ENCODE data around the gene ADAMTS5.

ADAMTS5 gene

DNA sequence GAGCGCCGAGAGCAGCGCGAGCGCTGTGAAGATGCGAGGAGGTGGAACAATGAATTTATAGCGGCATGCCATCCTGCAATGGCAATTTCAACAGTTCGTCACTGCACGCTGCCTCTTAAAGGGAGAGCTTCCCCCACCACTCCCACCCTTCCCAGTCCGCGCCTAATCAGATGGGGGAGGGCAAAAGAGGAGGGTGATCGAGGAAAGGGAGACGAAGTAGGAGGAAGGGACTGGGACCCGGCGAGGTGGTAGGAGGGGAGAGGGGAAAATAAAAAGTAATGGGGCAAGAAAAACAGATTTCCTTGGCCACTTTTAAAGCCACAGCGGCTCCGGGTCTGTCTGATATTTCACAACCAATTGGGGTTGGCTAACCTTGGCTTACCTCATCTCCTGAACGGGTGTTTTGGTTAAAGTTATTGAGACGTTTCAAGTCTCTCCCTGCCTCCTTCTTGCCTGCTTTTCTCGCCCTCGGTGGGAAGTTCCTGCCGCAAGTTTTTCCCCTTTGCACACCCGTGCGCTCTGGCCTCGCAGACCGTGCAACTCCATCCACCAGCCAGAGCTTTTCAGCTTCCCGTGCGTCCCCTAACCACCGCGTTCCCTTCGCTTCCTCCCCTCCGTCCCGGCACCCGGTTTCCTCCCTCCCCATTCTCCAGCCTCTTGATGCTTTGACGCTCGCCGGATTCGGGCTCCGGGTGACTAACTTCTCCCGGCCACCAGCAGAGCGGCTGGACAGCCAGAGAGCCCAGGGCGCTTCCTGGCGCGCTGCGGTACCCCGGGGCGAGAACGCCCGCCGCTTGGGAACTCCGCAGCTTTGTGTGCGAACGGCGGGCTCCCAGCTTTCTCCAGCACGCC lies at the start of gene ADAMTS5:
Gene ADAMTS5 (minus strand): TSS at position 27 of the 852 bp plus-strand sequence. CDS start 697 bp downstream, outside the sequence.
- DNase-seq = peak in 1 of 2 experiments; percentile 47

DNA sequence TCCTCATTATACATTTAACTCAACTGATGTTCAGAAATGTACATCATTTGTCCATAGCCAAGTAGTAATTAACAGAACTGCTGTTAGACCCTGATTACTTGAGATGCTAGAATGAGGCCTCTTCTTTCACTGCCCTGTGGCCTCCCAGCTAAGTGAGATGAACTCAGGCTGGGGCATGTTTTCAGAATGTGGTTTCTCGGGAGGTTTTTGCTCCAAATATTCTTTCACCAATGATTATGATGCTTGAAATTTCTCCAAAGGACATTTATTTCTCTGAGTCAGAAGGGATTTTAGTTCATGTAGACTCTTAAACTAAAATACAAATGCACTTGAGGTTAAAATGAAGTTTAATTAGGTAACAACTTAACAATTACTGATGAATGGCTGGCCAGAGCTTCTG lies 34.6 kb upstream of the ADAMTS5 start:
- DNase-seq = no peak

GRCh38 chr21:26983576-26983975 lies 16.7 kb upstream of the ADAMTS5 start:
- no peak for DNase-seq

DNA sequence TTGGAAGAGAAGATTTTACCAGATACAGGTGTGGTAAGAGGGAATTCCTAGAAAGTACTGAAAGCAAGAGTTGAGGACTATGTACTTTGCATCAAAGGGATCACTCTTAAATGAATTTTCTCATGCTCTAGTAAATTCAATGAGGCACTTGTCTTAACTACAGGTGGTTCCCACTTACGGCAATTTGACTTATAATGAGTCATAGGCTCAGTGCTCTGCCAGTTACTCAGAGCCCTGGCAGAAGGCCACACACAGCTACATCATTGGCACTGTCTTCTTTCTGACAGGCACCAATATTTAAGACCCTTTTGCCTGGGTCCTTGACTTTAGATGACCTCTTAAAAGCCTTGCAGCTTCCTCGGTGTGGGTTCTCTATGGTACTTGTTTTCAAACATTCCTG lies 15.9 kb upstream of the ADAMTS5 start:
- peak; percentile 32 to 70 for DNase-seq

DNA sequence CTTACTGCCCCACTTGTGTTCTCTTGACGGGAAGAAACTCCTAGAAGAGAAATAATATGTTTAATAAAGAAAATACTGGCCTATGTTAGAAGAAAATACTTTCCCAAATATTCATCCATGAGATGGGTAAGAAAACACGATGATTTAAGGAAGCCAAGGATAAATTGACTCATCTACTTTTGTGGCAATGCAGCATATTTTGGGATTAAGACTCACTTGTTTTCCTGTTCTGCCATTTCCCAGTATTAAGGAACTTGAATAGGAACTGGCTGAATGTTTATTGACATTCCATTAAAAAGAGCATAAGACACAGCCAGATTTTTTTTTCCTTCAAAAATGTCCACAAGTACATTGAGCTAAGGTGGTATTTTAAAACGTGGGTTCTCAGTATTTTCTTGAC lies 10.9 kb upstream of the ADAMTS5 start:
- no peak for DNase-seq

GRCh38 chr21:26973226-26973625 lies 6.3 kb upstream of the ADAMTS5 start:
- DNase-seq = no peak

DNA sequence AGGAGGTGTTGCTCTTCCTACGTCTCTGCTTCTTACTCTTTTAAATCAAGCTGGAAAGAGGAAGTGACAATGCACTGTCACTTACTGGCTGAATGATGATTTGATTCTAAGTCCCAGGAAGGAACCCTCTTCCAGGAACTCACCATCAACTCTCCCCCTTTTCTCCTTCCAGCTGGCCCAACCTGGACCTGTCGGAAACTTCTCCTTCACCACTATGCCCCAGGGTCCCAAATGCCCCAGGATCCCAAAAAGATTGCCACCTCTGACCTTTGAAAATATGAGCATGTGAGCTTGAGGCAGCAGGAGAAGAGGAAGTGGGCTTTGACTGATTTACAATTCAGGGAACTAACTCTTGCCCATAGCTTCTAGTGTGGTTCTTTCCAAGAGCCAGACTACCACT lies 5.3 kb upstream of the ADAMTS5 start:
- no peak for DNase-seq

DNA sequence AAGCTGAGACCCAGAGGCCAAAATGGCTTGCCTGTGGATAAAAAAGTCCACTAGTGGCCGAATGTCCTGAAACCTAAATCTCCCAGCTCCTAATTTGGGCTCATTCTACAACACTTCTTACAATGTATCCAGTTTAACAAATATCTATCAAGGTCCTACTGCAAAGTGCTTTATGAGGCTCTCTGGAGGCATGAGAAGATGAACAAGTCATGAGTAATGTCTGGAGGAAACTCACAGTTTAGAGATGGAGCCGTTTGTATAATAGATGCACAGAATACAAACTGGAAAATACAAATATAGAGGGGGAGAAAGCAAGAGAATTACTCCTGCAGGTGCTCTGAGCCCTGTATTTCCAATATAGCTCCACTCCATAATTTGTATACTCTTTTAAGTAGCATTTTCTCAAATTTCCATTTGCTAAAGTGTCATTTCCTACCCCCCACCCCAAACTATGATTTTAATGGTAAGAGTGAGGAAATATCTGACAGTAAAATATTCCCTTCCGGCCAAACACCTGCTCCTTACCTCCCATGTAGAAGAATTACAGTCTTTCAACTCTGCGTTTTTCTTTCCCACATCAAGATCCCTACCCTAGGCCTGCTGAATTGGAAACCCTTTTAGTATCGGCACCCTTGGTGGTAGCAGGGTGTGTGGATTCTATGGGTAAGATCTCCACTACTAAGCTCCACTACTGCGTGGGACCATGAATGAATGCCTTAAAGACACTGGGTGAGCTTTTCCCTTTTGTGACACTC lies 3.3 kb upstream of the ADAMTS5 start:
- DNase-seq = no peak

DNA sequence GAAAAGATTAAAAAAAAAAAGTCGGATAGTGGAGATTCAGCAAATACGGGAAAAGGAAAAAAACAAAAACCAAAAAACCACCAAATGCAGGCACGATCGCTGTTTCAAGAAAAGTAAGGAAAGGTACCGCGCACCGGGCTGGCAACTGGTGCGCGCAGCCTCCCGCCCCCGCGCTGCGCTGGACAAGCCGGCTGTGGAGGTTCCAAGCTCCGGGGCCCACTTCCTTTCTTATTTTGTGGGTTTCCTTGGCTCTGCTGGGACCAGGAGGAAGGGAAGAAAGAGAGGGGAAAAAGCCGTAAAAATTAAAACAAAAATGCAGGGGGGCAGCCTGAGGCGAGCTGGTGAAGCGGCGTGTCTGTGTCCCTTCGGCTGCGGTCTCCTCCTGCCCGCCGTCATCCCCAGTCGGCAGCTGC lies 233 bp downstream of the ADAMTS5 start:
- DNase-seq = peak in 1 of 2 experiments; percentile 39

DNA sequence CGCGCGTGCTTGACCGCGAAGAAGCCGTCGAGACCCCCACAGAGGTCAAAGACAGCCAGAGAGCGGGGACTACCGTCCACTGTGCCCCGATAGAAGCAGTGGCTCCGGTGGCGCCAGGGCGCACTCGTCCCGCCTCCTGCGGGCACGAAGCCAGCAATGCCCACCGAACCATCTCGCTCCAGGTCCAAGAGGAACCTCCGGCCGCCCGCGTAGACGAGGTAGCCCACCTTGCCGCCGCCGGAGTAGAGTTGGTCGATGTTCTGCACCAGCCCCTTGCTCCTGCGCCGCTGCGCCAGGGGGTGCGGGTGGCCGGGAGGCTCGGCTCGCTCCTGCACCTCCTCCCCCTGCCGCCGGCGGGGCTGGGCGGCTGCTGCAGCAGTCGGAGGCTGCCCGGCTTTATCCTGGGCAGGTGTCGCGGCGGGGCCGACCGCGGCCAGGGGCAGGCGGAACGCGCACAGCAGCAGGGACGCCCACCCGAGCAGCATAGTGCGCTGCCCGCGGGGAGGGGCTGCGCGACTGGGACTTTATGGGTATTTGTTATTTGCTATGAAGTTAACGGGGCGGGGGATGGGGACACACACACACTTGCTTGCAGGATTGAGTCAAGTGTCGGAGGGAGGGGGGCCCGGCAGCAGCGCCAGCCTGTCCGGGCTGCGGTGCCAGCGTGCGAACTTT lies 844 bp downstream of the ADAMTS5 start:
- peak in 1 of 2 experiments; percentile 23 for DNase-seq

DNA sequence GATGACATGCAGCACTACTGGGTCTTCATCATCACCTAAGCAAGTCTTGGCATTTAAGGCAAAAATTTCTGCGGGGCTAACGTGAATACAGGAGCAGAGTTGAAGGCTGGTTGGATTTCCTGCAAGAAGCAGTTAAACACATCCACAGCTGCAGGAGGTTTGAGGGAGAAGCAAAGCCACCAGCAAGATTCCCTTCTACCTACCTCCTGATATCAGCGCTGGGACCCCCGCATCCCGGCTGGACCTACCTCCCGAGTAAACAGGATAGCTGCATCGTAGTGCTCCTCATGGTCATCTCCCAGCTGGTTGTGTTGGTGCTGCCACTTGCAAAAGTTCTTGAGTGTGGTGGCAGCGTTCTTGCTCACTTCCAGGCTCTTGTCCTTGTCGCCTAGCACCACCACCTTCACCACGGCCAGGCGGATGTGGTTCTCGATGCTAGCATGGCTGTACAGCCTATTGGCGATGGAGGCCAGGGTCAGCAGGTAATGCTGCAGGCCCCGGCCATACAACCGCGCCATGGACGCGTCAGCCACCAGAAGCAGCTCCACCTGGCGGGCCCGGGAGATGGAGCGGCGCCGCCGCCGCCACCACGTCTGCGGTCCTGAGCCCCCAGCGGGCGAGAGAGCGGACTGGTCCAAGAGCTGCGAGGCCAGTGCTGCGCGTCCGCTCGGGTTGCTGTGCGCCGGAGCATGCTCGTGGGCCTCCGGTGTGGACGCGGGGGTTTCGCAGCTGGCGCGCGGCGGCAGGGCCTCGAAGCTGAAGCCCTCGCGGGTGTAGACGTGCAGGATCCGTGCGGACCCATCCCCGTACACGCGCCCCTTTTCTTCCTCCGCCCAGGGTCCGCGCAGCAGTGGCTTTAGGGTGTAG lies 1.6 kb downstream of the ADAMTS5 start:
- DNase-seq = no peak

DNA sequence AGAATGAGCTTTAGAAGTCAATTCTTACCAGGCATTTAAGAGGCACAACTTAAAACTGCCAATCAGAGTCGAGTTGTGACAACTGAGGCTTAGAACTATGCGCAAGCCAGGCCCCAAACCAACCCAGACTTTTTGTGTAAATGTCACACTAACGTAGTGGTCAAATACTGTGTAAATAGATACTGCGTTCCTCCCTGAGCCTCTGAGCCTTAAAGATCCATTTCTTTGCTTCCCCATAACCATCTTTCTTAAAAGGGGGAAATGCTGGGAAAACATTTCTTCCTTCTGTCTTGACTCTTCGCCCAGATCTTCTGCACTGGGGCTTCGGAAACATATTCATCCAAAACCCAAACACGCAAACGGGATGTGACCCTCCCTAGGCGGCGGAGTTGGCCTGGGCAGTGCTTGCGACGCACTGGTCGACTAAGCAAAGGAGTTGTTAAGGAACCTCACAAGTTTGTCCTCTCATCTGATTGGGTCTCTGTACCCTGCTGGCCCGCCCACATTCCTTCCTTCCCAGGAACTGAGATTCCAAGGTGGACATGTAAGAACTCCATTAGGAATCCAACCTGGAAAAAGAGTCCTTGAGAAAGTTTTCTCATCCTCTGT lies 2.6 kb downstream of the ADAMTS5 start:
- DNase-seq = no peak

DNA sequence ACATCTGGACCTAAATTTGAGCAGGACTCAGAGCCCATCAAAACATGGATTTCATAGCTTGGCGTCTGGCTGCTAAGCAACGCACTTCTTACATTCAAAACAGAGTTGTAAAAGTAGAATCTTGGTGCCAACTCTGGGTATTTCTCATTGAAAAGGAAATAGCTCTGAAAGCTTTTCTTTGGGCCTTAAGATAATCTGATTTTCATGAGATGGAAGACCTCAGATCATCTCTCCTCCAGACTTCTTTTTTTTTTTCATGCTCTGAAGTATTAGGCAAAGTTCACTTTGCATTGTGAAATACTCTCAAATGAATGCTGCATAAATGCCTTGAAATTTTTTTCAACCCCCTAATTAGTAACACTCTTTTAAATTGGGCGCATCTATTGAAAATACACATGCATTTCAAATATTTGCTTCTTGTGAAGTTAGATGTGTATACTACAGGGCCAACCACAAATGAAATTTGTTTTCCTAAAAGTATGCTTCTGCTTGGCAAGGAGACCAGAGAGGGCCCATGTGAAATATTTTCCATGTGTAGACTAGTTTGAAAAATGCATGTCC lies 4.2 kb downstream of the ADAMTS5 start:
- peak in 1 of 2 experiments; percentile 59 for DNase-seq

DNA sequence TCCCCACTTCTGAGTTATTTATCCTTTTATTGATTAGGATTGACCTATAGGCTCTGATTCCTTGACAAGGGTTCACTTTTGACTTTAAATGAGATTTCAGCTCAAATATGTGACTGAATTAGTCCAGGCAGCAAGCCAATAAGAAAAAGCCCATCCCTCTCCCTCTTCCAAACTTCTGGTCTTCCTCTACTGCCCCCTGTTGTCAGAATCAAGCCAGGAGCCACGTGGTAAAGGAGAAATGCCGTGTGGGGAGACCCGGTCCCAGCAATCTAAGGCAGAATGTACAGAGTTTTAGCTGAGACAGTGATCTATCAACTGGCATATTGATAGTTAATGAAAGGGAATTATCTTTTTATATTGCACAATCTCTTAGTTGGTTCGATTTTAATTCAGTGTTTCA lies 5.2 kb downstream of the ADAMTS5 start:
- peak in 1 of 2 experiments; percentile 62 for DNase-seq

DNA sequence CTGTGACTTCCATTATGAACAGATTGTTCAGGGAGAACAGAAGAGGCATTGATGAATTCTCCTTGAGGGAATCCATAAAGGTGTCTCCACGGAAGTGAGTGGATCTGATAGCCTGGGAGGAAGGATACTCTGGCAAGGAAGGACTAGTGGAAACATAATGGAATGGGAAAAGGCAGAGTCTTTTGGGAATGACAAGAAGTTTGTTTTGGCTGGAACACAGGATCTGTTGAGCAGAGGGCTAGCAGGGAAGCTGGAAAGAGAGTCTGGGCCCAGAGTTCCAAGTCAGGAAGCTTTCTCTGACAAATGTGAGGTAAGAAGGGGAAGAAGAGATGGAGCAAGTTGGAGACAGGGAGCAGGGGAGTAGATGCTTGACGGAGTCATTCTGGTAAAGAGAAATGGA lies 8.1 kb downstream of the ADAMTS5 start:
- peak in 1 of 2 experiments; percentile 22 for DNase-seq

DNA sequence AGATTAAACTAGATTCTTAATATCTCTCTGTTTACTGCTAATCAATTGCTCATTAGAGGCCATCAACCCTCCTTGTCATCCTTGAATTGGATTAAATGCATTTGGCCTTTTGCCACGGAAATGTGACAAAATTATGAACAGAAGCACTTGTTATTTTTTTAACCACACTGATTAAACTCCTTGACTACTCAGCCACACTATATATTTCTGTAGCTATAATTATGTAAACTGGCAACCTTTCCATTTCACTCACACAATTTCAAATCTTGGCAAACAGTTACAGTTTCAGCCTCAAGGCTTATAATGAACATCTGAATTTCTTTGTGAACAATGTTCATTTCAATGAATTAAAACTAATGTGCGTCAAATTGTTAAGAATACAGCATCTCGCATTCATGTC lies 10.1 kb downstream of the ADAMTS5 start:
- DNase-seq = peak in 1 of 2 experiments; percentile 56

DNA sequence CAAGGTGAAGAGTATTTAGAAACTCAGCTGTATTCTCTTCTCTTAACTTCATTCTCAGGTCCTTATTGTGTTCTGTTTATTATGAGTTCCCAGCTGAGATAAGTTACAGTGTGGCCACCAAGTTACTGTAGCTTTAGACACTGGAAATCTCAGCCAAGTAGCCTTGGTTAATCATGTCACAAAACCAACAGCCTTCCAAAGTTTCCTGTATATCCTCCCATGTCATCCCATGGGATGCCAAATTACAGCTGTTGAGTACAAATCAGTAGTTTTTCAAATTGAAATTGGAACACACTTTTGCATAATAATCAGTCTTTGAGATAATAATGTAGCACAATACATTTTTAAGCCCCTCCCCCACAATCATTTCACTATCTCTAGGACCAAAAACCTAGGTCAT lies 10.7 kb downstream of the ADAMTS5 start:
- DNase-seq = no peak

DNA sequence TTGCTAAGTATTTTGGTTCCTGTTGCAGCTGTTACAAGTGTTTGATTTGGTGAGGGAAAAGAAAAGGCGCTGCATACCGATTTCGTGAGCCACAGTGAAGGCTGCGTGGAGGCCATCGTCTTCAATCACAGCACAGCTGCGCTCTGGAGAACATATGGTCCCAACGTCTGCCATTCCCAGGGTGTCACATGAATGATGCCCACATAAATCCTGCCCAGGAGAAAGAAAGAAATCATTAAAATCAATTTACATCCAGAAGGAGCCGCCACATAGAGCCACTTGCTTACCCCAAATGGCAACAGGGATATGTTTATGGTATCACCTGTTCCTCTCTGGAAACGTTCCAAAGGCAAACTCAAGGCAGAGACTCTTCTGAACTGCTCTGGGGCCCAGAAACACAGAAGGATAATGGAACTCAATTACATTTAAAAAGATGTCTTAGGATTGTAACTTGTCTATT lies 12.2 kb downstream of the ADAMTS5 start:
- DNase-seq = peak in 1 of 2 experiments; percentile 62

GRCh38 chr21:26952374-26953066 lies 14.4 kb downstream of the ADAMTS5 start:
- DNase-seq = no peak

GRCh38 chr21:26949830-26950229 lies 17.1 kb downstream of the ADAMTS5 start:
- DNase-seq = no peak

GRCh38 chr21:26948194-26948593 lies 18.7 kb downstream of the ADAMTS5 start:
- DNase-seq = no peak
